HG02678 (cell line): Measurements from ENCODE around the gene OST4.

Source experiments
- ATAC-seq: cut with Tn5 transposase; IDR thresholded peaks from one replicate; pipeline ENCODE4 v1.9.1; 2021; ENCODE audit warnings: mild to moderate bottlenecking, moderate library complexity; ENCODE audit not compliant: unreplicated experiment

Gene OST4

DNA sequence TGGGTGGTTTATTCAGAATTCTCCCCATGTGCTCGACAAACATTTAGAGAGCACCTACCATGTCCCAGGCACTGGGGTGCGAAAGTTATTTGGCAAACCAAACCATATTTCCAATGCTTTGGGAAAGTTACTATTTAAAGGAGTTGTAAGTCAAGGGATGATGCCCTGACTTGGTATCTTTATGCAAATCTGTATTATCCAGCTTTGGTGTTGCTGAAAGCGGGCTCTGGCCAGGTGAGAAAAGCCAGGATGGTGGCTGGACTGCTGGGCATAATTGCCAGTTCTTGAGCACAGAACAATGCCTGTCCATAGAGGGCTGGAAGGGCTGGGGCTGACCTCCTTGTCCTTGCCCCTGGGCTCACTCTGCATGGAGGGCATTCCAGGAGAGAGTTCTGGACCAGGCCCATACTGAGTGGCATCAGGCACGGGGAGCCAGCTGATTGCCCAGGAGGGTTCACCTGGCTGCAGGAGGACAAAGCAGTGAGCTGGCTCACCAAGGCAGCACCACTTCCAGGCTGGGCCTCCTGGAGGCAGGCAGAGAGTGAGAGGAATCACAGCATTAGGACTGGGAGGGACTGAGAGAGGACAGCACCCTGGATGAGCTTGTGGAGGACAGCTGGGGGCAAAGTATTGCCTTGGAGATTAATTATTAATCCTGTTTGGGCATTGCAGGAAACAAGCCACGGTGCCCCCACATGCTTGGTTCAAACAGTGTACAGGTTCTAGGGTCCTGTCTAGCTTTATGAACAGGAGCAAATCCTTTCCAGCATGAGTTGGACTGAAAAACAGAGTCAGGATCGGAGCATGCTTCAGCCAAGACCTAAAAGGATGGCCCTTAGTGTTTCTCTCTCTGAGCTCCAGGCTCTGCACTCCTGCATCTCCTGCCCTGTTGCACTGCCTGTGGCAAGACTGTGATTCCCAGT, 22.2 kb upstream of the OST4 start:
- ATAC-seq = no peak

GRCh38 chr2:27092696-27093429, 21.4 kb upstream of the OST4 start:
- no peak for ATAC-seq

DNA sequence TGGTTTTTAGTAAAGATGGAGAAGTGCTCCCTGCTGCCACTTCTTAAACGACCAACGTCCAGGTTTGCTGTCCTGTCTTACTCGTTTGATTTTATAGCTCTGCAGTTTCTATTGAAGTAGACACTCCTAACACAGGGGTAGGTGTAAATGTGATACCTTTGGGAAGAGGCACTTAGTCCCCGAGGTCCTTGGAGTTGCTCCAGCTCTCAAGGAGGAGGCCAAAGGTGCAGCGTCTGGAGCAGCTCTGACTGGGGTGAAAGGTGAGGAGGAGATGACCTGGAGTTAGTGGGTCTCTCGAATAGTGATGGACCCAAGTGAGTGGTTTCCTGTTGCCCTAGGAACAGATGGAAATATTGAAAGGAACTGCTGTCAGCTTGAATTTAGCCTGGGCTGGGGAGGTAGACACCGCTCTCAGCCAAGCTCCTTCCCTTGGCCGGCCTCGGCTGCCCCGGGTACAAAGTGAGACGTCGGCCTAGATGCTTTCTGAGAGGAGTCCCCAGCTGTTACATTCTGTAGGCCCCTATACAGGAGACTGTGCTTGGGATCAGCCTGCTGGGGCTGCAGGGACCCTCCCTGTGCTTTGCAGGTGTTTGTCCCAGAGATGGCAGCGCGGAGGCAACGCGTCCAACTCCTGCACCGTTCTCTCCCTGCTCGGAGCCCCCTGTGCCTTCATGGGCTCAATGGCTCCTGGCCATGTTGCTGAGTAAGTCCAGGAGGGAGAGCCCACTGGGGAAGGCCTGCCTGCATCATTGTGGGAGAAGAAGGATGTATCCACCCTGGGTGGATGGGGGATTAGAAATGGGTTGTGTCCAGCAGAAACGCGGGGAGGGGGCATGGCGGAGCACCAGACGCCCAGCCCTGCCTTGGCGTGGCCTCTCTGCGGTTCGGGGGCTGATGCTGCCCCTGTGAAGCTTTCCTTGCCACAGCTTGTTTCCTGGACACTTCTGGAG, 20.6 kb upstream of the OST4 start:
- ATAC-seq = no peak

DNA sequence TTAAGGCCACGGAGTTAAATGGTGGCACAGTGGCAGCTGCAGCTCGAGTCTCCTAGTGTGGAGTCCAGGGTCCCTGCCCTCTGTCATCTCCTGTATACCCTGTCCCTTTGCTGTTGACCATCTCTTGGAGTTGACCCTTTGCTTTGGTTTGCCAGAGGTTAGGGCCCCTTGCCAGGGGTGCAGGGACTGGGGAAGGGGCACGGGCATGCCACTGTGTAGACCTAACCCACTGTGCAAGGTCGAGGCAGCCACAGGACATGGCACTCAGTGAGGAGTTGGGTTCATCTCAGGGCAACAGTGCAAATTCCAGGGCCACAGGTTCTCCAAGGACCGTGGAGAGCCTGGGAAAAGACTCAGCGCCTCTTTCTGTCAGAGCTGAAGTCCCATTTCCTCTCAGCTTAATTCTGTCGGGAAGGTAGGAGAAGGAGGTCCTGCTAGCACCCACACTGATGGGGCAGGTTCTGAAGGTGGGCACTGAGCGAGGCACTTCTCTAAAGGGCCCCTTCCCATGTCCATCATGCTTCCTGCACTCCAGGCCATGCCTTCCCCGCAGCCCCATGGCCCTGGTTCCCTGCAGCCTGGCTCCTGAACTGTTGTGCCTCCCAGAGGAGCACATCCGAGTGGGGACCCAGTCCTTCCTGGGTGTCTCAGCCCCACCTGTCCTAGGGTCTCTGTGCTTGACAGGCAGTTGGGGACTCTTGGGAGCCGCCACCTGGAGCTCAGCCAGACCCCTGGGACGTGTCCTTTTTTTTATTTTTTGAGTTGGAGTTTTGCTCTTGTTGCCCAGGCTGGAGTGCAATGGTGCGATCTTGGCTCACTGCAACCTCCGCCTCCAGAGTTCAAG, 17.9 kb upstream of the OST4 start:
- no peak for ATAC-seq

- no peak for ATAC-seq
These were observed 17.2 kb upstream of the OST4 start for GRCh38 chr2:27088634-27089033.

- no peak for ATAC-seq
These were observed 16.5 kb upstream of the OST4 start for GRCh38 chr2:27087823-27088410.

- no peak for ATAC-seq
These were observed 15.5 kb upstream of the OST4 start, which contains the start of gene KHK for GRCh38 chr2:27086724-27087593. Gene KHK (plus strand): TSS chr2:27086772. CDS start chr2:27087260, 488 bp downstream.

DNA sequence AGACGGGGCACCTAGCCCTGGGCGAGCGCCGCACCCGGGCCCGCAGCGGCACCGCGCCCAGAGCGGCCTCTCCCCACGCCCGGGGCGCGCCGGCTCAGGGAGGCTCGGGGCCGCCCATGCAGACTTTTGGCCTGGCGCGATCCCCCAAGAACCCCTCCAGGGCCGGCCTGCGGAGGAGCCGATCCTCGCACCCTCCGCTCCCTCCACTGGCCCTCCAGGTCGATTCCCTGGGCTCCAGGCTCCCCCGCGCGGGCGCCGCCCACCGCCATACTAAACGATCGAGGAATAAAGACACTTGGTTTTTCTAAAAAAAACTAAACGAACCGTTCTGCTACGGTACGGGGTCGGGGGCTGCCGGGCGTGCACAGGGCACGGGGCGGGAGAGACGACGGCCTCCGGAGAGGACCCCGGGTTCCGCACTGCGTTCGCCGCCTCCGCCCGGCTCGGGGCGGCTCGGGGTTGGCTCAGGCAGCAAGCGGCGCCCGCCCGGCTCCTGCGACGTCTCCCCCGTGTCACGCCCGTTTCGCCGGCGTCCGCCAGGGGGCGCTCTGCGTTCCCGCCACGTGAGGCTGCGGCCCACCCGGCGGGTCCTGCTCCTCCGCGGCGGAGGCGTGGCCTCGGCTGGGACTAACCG, 14.8 kb upstream of the OST4 start:
- peak; percentile 82 for ATAC-seq

DNA sequence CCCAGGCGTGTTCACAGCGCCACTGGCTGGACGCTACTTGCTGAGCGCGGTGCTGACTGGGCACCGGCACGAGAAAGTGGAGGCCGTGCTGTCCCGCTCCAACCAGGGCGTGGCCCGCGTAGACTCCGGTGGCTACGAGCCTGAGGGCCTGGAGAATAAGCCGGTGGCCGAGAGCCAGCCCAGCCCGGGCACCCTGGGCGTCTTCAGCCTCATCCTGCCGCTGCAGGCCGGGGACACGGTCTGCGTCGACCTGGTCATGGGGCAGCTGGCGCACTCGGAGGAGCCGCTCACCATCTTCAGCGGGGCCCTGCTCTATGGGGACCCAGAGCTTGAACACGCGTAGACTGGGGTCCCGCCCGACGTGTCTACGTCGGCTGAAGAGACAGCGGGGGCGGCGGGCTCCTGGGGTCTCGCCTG, 14.2 kb upstream of the OST4 start:
- peak; percentile 7 for ATAC-seq

- no peak for ATAC-seq
These were observed 13.7 kb upstream of the OST4 start for GRCh38 chr2:27085062-27085672.

GRCh38 chr2:27084297-27085061, 13.0 kb upstream of the OST4 start:
- no peak for ATAC-seq

- no peak for ATAC-seq
These were observed 12.2 kb upstream of the OST4 start for GRCh38 chr2:27083410-27084296.

GRCh38 chr2:27082773-27083409, 11.4 kb upstream of the OST4 start:
- ATAC-seq = no peak

DNA sequence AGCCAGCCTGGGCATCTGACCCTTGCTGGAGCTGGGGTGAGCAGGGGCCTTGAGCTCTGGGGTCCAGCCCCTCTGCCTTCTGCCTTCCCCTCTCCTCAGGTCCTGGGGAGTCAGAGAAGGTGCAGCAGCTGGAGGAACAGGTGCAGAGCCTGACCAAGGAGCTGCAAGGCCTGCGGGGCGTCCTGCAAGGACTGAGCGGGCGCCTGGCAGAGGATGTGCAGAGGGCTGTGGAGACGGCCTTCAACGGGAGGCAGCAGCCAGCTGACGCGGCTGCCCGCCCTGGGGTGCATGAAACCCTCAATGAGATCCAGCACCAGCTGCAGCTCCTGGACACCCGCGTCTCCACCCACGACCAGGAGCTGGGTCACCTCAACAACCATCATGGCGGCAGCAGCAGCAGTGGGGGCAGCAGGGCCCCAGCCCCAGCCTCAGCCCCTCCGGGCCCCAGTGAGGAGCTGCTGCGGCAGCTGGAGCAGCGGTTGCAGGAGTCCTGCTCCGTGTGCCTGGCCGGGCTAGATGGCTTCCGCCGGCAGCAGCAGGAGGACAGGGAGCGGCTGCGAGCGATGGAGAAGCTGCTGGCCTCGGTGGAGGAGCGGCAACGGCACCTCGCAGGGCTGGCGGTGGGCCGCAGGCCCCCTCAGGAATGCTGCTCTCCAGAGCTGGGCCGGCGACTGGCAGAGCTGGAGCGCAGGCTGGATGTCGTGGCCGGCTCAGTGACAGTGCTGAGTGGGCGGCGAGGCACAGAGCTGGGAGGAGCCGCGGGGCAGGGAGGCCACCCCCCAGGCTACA, 10.7 kb upstream of the OST4 start:
- no peak for ATAC-seq

GRCh38 chr2:27080603-27080936, 9.1 kb upstream of the OST4 start:
- ATAC-seq = no peak
